GM12865 (cell line): ENCODE results near the gene BICRAL.

Experiments
- DNase-seq: peaks from one replicate; pipeline ENCODE4 v3.0.0; 2010; ENCODE audit warnings: low read depth
- H3K4me3 ChIP-seq: 2 replicates; pipeline ENCODE4 v1.5.1; 2011; ENCODE audit warnings: mild to moderate bottlenecking, low read depth, low read length, control low read depth
- TF ChIP-seq, protein P1 (sequence below): IDR thresholded peaks from 2 replicates; pipeline ENCODE4 v1.5.1; 2011; ENCODE audit warnings: low read length, control low read depth, low read depth, inconsistent platforms; ENCODE audit not compliant: insufficient read depth; ENCODE audit errors: missing control alignments

Gene BICRAL

GRCh38 chr6:42745083-42745639 is 36.7 kb upstream of the BICRAL start:
- TF ChIP-seq, protein P1, sequence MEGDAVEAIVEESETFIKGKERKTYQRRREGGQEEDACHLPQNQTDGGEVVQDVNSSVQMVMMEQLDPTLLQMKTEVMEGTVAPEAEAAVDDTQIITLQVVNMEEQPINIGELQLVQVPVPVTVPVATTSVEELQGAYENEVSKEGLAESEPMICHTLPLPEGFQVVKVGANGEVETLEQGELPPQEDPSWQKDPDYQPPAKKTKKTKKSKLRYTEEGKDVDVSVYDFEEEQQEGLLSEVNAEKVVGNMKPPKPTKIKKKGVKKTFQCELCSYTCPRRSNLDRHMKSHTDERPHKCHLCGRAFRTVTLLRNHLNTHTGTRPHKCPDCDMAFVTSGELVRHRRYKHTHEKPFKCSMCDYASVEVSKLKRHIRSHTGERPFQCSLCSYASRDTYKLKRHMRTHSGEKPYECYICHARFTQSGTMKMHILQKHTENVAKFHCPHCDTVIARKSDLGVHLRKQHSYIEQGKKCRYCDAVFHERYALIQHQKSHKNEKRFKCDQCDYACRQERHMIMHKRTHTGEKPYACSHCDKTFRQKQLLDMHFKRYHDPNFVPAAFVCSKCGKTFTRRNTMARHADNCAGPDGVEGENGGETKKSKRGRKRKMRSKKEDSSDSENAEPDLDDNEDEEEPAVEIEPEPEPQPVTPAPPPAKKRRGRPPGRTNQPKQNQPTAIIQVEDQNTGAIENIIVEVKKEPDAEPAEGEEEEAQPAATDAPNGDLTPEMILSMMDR: no peak
- peak; percentile 58 for DNase-seq
- peak overlapping the region; percentile 100 for H3K4me3 ChIP-seq

- TF ChIP-seq, protein P1: no peak
- peak; percentile 99 for DNase-seq
- peak within 1 kb of the TSS; percentile 100 for H3K4me3 ChIP-seq
These were observed 36.0 kb upstream of the BICRAL start, which contains the start of gene TBCC for GRCh38 chr6:42745640-42746462. TBCC (minus strand) TSS chr6:42746103; CDS start chr6:42746073, 30 bp downstream.

DNA sequence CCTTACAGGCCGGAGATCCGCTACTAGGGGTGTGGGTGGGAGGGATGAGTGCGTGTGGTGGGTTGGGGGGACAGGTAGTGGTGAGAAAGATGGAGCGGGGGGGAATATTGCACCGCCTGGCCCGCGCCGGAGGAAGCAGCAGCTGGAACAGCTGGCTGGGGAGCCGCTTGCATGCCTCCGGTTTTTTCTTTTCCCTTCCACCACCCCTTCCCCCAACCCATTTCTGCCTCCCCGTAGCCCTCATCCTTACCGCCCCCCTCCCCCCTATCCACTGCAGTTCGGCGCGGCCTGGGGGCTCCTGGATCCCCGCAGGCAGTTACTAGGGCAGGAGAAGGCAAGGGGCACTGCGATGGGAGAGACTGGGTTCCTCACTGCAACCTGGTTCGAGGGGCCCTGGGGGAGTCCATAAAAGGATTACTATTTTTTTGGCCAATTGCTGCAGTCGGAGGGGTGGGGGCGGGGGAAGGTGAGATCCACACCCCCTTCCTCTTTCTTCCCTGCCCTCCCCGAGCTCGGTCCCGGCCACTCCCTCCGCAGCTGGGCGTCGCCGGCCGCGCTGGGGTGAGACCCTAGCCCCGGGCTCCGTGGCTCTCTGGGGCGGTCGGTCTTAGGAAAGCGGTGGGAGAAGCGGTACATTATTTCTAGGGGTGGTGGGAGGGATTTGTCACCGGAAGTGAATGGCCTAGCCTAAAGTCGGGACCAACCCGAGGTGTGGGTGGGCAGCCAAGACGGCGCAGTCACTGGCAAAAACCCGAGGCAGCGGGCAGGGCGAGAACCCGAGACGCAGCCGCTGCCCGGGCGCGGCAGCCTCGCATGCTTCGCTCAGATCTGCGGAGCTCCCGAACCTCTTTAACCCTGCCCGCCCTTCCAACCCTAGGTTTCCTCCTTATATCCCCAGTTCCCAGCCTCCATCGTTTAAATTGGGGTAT is 35.1 kb upstream of the BICRAL start:
- H3K4me3 ChIP-seq: peak overlapping the region; percentile 87
- TF ChIP-seq, protein P1: no peak
- DNase-seq: peak; percentile 96

DNA sequence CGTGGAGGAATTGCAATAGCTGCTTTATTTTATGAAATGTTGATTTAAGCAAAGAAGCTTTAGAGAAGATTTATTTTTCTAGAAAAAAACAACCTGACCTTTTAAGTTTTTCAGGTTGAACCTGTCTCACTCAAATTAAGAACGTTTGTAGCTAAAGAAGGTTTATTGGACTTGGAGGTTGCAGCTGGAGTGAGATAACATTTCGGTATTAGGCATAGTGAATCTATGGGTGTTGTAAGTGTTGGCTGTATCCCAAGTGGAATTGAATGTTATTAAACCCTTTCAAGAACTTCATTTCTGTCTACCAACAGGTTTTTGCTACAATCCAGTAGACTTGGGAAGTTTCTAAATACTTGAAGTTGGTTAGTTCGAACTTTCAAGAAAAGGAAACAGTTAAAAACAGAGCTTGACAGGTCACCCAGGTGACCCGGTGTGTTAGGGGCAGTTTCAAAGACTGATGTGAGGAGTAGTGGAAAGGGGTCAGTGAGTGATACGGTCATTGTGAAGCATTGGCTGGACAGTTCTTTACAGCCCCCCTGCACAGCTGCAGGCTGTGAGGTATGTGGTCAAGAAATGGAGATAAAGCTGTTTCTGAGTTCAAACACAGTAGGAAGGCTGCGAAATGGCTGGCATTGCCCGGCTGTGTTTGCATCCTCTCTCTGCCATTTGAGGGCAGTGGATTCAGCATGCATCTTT is 33.5 kb upstream of the BICRAL start:
- TF ChIP-seq, protein P1: no peak
- no peak for DNase-seq
- H3K4me3 ChIP-seq: peak overlapping the region; percentile 87

GRCh38 chr6:42751055-42751454 is 30.8 kb upstream of the BICRAL start:
- H3K4me3 ChIP-seq: no peak overlapping the region
- DNase-seq: no peak
- TF ChIP-seq, protein P1: no peak

- TF ChIP-seq, protein P1: no peak
- no peak overlapping the region for H3K4me3 ChIP-seq
- no peak for DNase-seq
These were observed 27.1 kb upstream of the BICRAL start for GRCh38 chr6:42754759-42755158.
